Measurements from ENCODE around the gene RPS25.

GRCh38 chr11:119029340-119030028 lies 11.3 kb upstream of the RPS25 start:
- no peak for TF ChIP-seq CTCF (IDR thresholded peaks at IDR 0.05)
- no peak for TF ChIP-seq POLR2A (IDR thresholded peaks at IDR 0.05)
